Right lobe of liver (tissue), 4 donors: ENCODE measurements around the gene GALNT7.
"Not testable (repeated sequence)": the region's sequence is repeated elsewhere in the genome, so short reads cannot be mapped to it uniquely, and the experiment has no call there.

Source experiments
- CTCF ChIP-seq, 4 donors: fragments of 200-600 bp in 3 of 4; fragments of 450-650 bp in 1 of 4; IDR thresholded peaks; one replicate each; pipeline versions ENCODE4 v1.5.1 to v1.8.0; 2016 to 2022; ENCODE audit warnings: antibody characterized with exemption in 4 of 4, mild to moderate bottlenecking in 2 of 4
- POLR2A ChIP-seq: fragments of 450-650 bp; IDR thresholded peaks from one replicate; pipeline ENCODE4 v1.6.1; 2017; ENCODE audit warnings: antibody characterized with exemption, mild to moderate bottlenecking
- donor health status: DM: no; HTN: no; CAD: no.
- donor health status: DM: no; HTN: no; CAD: no.
- donor health status: DM: no; HTN: yes; CAD: no.

GRCh38 chr4:173118819-173119218, 49.8 kb upstream of the GALNT7 start:
- TF ChIP-seq CTCF (IDR thresholded peaks at IDR 0.05); POLR2A: not testable (repeated sequence)
